Measurements from ENCODE around the gene PLEKHF1. TPM values are rescaled to one million over a fixed set of nuclear protein-coding genes. Genes with fewer than 3 reads are reported as not detected.

Gene PLEKHF1
- total RNA-seq, 1 experiment from 2014 or later: 15.9 TPM

DNA sequence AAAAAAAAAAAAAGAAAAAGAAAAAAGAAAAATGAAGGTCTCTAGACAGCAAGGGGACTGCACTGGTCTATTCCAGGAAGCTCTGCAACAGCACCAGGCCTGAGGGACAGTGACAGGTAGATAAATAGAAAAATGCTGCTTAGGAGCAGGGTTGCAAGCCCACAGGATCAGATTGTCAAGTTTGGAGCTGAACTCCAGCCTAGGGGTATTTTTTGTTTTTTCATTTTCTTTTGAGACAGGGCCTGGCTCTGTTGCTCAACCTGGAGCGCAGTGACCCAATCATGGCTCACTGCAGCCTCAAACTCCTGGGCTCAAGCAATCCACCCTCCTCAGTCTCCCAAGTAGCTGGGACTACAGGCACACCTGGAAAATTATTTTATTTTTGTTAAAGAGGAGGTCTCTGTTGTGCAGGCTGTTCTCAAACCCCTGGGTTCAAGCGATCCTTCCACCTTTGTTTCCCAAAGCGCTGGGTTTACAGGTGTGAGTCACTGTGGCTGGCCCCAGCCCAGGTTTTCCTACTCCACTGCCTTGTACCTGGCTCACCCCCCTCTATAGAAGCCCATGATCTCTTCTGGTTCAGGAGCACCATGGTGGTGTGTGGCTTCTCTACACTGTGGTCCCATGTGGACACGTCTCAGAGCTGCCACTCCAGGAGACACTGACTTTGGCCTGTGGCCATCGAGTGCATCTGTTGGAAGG, 35.3 kb upstream of the PLEKHF1 start:
- TF ChIP-seq EZH2 (IDR thresholded peaks at IDR 0.05; ENCODE audit: low read length, unreplicated experiment) (no peak), EZH2phosphoT487 (IDR thresholded peaks at IDR 0.05; ENCODE audit: borderline replicate concordance, low read length) (no peak)
- TF ChIP-seq, protein P1, sequence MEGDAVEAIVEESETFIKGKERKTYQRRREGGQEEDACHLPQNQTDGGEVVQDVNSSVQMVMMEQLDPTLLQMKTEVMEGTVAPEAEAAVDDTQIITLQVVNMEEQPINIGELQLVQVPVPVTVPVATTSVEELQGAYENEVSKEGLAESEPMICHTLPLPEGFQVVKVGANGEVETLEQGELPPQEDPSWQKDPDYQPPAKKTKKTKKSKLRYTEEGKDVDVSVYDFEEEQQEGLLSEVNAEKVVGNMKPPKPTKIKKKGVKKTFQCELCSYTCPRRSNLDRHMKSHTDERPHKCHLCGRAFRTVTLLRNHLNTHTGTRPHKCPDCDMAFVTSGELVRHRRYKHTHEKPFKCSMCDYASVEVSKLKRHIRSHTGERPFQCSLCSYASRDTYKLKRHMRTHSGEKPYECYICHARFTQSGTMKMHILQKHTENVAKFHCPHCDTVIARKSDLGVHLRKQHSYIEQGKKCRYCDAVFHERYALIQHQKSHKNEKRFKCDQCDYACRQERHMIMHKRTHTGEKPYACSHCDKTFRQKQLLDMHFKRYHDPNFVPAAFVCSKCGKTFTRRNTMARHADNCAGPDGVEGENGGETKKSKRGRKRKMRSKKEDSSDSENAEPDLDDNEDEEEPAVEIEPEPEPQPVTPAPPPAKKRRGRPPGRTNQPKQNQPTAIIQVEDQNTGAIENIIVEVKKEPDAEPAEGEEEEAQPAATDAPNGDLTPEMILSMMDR (conservative IDR thresholded peaks at IDR 0.05; ENCODE audit: low read depth, low read length): no peak
- H3K36me3 ChIP-seq (ENCODE audit: low read depth, low read length): no peaks in the 10 kb centered on the region
- BruUV-seq (replicated peaks): no TSS peak
- no peak overlapping the region for H2AFZ ChIP-seq (ENCODE audit: low read length)
- no peaks in the 10 kb centered on the region for H3K9me2 ChIP-seq (replicated peaks; ENCODE audit: low read length)
- intact Hi-C loops (cut with micrococcal nuclease): no loop called here
- no peak overlapping the region for H3K4me2 ChIP-seq (ENCODE audit: low read length)
- H3K79me2 ChIP-seq (ENCODE audit: low read length): no peaks in the 10 kb centered on the region
- CTCF ChIA-PET: no interaction called here
- no peaks in the 10 kb centered on the region for H3K9me3 ChIP-seq (ENCODE audit: low read length)
- H3K27ac ChIP-seq (ENCODE audit: low read length): no peak overlapping the region
- no peaks in the 10 kb centered on the region for H3K27me3 ChIP-seq (ENCODE audit: low read length)
- ATAC-seq (no peak), DNase-seq (peak; percentile 41)
- no peak overlapping the region for H3K9ac ChIP-seq (ENCODE audit: low read length)
- no peaks in the 10 kb centered on the region for H4K20me1 ChIP-seq (ENCODE audit: low read length)
- no peaks in the 10 kb centered on the region for H3F3A ChIP-seq (ENCODE audit: low read length, unreplicated experiment)
- no peak overlapping the region for H3K4me3 ChIP-seq (ENCODE audit: low read length)
- H3K4me1 ChIP-seq (ENCODE audit: insufficient read depth, low read length): no peaks in the 10 kb centered on the region
- POLR2A ChIA-PET (ENCODE audit: unreplicated experiment): no interaction called here

DNA sequence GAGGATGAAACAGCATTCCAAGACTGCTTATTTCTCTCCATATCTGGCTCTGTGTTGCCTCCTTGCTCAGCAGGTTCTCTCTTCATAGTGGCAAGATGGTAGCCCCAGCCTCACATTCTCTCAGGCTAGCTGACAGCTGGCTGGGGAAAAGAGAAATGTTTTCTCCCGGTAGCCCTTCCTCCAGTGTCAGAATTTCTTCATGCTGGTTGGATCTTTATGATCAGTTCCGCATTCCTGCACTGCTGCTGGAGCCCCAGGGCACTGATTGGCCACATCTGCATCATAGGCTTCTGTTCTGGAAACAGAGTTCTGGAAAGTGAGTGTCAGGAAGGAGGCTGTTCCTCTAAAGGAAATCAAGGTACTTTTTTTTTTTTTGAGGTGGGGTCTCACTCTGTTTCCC, 34.6 kb upstream of the PLEKHF1 start:
- H3K27ac ChIP-seq (ENCODE audit: low read length): no peak overlapping the region
- H3F3A ChIP-seq (ENCODE audit: low read length, unreplicated experiment): no peaks in the 10 kb centered on the region
- no peaks in the 10 kb centered on the region for H3K9me3 ChIP-seq (ENCODE audit: low read length)
- no peaks in the 10 kb centered on the region for H4K20me1 ChIP-seq (ENCODE audit: low read length)
- intact Hi-C loops (cut with micrococcal nuclease): no loop called here
- CTCF ChIA-PET: interaction anchor here (0.7 kb wide), 1 partner anchor 36 kb away, joined by 6 read pairs; no protein-coding TSS in a partner anchor
- no peak overlapping the region for H3K9ac ChIP-seq (ENCODE audit: low read length)
- H3K4me2 ChIP-seq (ENCODE audit: low read length): no peak overlapping the region
- POLR2A ChIA-PET (ENCODE audit: unreplicated experiment): no interaction called here
- BruUV-seq (replicated peaks): no TSS peak
- TF ChIP-seq, protein P1 (conservative IDR thresholded peaks at IDR 0.05; ENCODE audit: low read depth, low read length): no peak
- no peak for TF ChIP-seq EZH2 (IDR thresholded peaks at IDR 0.05; ENCODE audit: low read length, unreplicated experiment)
- TF ChIP-seq EZH2phosphoT487 (IDR thresholded peaks at IDR 0.05; ENCODE audit: borderline replicate concordance, low read length): no peak
- H3K79me2 ChIP-seq (ENCODE audit: low read length): no peaks in the 10 kb centered on the region
- H3K4me3 ChIP-seq (ENCODE audit: low read length): no peak overlapping the region
- H3K27me3 ChIP-seq (ENCODE audit: low read length): no peaks in the 10 kb centered on the region
- H3K9me2 ChIP-seq (replicated peaks; ENCODE audit: low read length): no peaks in the 10 kb centered on the region
- H2AFZ ChIP-seq (ENCODE audit: low read length): no peak overlapping the region
- no peak for ATAC-seq
- H3K36me3 ChIP-seq (ENCODE audit: low read depth, low read length): no peaks in the 10 kb centered on the region
- DNase-seq: no peak
- H3K4me1 ChIP-seq (ENCODE audit: insufficient read depth, low read length): no peaks in the 10 kb centered on the region

DNA sequence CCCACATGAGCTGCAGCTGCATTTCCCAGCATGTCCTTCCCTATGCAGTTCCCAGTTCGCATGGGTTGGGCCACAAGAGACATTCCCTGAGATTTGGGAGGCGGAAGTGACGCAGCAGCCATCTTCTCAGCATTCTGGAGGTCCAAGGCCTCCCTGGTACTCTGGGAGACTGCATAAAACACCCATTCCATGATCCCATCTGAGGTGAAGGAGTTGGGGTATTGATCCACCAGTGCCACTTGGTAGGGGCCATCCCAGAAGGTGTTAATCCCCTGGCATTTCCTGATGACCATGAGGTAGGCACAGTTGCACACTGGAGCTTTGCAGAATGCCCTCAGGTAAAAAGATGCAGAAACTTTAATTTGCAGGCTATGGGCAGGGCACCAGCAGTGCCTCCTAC, 33.8 kb upstream of the PLEKHF1 start:
- TF ChIP-seq EZH2phosphoT487 (IDR thresholded peaks at IDR 0.05; ENCODE audit: borderline replicate concordance, low read length) (no peak), EZH2 (IDR thresholded peaks at IDR 0.05; ENCODE audit: low read length, unreplicated experiment) (no peak)
- TF ChIP-seq, protein P1 (conservative IDR thresholded peaks at IDR 0.05; ENCODE audit: low read depth, low read length): no peak
- no peak for ATAC-seq

More for the DNA sequence above, 33.8 kb upstream of the PLEKHF1 start:
- Histone ChIP-seq H4K20me1 (ENCODE audit: low read length) (no peaks in the 10 kb centered on the region), H3K4me1 (ENCODE audit: insufficient read depth, low read length) (no peaks in the 10 kb centered on the region), H3K4me3 (ENCODE audit: low read length) (no peak overlapping the region), H3K9me2 (replicated peaks; ENCODE audit: low read length) (no peaks in the 10 kb centered on the region), H3K4me2 (ENCODE audit: low read length) (no peak overlapping the region), H3K9me3 (ENCODE audit: low read length) (no peaks in the 10 kb centered on the region), H2AFZ (ENCODE audit: low read length) (no peak overlapping the region), H3K79me2 (ENCODE audit: low read length) (no peaks in the 10 kb centered on the region), H3K9ac (ENCODE audit: low read length) (no peak overlapping the region), H3K27ac (ENCODE audit: low read length) (no peak overlapping the region), H3K27me3 (ENCODE audit: low read length) (no peaks in the 10 kb centered on the region), H3K36me3 (ENCODE audit: low read depth, low read length) (no peaks in the 10 kb centered on the region), H3F3A (ENCODE audit: low read length, unreplicated experiment) (no peaks in the 10 kb centered on the region)
- no peak for DNase-seq
- intact Hi-C loops (cut with micrococcal nuclease): no loop called here
- CTCF ChIA-PET: interaction anchor here (0.6 to 0.7 kb wide), 2 partner anchors 35 to 602 kb away, joined by 3 to 6 read pairs; no protein-coding TSS in a partner anchor
- POLR2A ChIA-PET (ENCODE audit: unreplicated experiment): no interaction called here
- no TSS peak for BruUV-seq (replicated peaks)
